ENCODE results near the gene BAHCC1. TPM values are rescaled to one million over a fixed set of nuclear protein-coding genes. Genes with fewer than 3 reads are reported as not detected.
"Not testable (repeated sequence)": the region's sequence is repeated elsewhere in the genome, so short reads cannot be mapped to it uniquely, and the experiment has no call there.

Gene BAHCC1
- total RNA-seq, 1 experiment from 2014 or later: 74.2 TPM

DNA sequence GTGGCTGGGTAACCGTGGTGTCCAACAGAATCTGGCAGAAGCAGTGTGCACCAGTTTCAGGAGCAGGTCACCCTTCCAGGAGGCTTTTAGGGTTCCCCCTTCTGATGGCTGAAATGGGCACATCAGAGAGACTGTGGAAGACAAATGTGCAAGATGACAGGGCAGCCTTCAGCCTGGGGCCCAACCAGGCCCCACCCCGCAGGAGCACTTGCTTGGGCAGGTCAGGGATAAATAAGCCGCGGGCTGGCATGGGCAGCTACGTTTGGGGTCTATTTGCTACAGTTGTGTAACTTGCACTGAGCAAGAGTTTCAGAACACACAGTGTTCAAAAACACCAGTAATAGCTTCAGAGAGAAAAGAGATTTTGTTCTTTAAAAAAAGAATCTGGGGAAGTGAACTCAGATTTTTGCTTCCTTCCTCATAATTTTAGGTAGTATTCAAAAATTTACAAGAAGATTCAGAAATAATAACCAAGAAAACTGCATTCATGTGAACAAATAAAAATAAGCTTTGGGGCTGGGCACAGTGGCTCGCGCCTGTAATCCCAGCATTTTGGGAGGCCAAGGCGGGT is 44.9 kb upstream of the BAHCC1 start:
- peaks cover 6% of the 10 kb centered on the region for H3K4me1 ChIP-seq (ENCODE audit: insufficient read depth, low read length, poor library complexity, severe bottlenecking)
- intact Hi-C loops (cut with micrococcal nuclease; ENCODE audit: unreplicated experiment): no loop called here
- CTCF ChIA-PET: no interaction called here

DNA sequence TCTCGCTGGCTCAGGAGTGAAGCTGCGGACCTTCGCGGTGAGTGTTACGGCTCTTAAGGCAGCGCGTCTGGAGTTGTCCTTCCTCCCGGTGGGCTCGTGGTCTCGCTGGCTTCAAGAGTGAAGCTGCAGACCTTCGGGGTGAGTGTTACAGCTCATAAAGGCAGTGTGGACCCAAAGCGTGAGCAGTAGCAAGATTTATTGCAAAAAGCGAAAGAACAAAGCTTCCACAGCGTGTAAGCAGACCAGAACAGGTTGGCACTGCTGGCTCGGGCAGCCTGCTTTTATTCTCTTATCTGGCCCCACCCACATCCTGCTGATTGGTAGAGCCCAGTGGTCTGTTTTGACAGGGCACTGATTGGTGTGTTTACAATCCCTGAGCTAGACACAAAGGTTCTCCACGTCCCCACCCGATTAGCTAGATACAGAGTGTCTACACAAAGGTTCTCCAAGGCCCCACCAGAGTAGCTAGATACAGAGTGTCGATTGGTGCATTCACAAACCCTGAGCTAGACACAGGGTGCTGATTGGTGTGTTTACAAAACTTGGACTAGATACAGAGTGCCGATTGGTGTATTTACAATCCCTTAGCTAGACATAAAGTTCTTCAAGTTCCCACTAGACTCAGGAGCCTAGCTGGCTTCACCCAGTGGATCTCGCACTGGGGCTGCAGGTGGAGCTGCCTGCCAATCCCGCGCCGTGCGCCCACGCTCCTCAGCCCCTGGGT is 43.8 kb upstream of the BAHCC1 start:
- BruUV-seq (replicated peaks); H3K4me1 ChIP-seq (ENCODE audit: insufficient read depth, low read length, poor library complexity, severe bottlenecking); H3K4me3 ChIP-seq (ENCODE audit: low read depth, low read length, poor library complexity, severe bottlenecking); H3K36me3 ChIP-seq (ENCODE audit: insufficient read depth, low read length, poor library complexity, severe bottlenecking); H3K27me3 ChIP-seq (replicated peaks; ENCODE audit: insufficient read depth, low read depth, low read length, poor library complexity); H3K9me3 ChIP-seq (ENCODE audit: low read depth, low read length, poor library complexity, severe bottlenecking); H3K27ac ChIP-seq (ENCODE audit: low read depth, low read length, poor library complexity, severe bottlenecking); intact Hi-C loops (cut with micrococcal nuclease; ENCODE audit: unreplicated experiment); DNase-seq (ENCODE audit: low spot score); CTCF ChIA-PET: not testable (repeated sequence)
- POLR2A ChIA-PET (ENCODE audit: low non-redundant PET): interaction anchor here (0.6 to 0.7 kb wide), 2 partner anchors 43 to 45 kb away, joined by 4 to 6 read pairs; no protein-coding TSS in a partner anchor

More for the DNA sequence above, 44.9 kb upstream of the BAHCC1 start:
- H3K36me3 ChIP-seq (ENCODE audit: insufficient read depth, low read length, poor library complexity, severe bottlenecking): no peaks in the 10 kb centered on the region
- TF ChIP-seq, protein P1, sequence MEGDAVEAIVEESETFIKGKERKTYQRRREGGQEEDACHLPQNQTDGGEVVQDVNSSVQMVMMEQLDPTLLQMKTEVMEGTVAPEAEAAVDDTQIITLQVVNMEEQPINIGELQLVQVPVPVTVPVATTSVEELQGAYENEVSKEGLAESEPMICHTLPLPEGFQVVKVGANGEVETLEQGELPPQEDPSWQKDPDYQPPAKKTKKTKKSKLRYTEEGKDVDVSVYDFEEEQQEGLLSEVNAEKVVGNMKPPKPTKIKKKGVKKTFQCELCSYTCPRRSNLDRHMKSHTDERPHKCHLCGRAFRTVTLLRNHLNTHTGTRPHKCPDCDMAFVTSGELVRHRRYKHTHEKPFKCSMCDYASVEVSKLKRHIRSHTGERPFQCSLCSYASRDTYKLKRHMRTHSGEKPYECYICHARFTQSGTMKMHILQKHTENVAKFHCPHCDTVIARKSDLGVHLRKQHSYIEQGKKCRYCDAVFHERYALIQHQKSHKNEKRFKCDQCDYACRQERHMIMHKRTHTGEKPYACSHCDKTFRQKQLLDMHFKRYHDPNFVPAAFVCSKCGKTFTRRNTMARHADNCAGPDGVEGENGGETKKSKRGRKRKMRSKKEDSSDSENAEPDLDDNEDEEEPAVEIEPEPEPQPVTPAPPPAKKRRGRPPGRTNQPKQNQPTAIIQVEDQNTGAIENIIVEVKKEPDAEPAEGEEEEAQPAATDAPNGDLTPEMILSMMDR (conservative IDR thresholded peaks at IDR 0.05; ENCODE audit: low read depth, low read length): no peak
- no peak for TF ChIP-seq EZH2 (IDR thresholded peaks at IDR 0.05; ENCODE audit: borderline replicate concordance, low read depth, low read length, poor library complexity, severe bottlenecking)
- POLR2A ChIA-PET (ENCODE audit: low non-redundant PET): no interaction called here
- H3K9me3 ChIP-seq (ENCODE audit: low read depth, low read length, poor library complexity, severe bottlenecking): no peaks in the 10 kb centered on the region
- no peak for DNase-seq (ENCODE audit: low spot score)
- no peaks in the 10 kb centered on the region for H3K27me3 ChIP-seq (replicated peaks; ENCODE audit: insufficient read depth, low read depth, low read length, poor library complexity)
- H3K27ac ChIP-seq (ENCODE audit: low read depth, low read length, poor library complexity, severe bottlenecking): peak overlapping the region; percentile 7
- no TSS peak for BruUV-seq (replicated peaks)
- H3K4me3 ChIP-seq (ENCODE audit: low read depth, low read length, poor library complexity, severe bottlenecking): no peak overlapping the region

DNA sequence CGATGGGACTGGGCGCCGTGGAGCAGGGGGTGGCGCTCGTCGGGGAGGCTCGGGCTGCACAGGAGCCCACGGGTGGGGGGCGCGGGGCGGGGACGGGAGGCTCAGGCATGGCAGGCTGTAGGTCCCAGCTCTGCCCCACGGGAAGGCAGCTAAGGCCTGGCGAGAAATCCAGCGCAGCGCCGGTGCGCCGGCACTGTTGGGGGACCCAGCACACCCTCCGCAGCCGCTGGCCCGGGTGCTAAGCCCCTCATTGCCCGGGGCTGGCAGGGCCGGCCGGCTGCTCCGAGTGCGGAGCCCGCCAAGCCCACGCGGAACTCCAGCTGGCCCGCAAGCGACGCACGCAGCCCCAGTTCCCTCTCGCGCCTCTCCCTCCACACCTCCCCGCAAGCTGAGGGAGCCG is 43.2 kb upstream of the BAHCC1 start:
- CTCF ChIA-PET; H3K27me3 ChIP-seq (replicated peaks; ENCODE audit: insufficient read depth, low read depth, low read length, poor library complexity); H3K9me3 ChIP-seq (ENCODE audit: low read depth, low read length, poor library complexity, severe bottlenecking); H3K27ac ChIP-seq (ENCODE audit: low read depth, low read length, poor library complexity, severe bottlenecking); H3K36me3 ChIP-seq (ENCODE audit: insufficient read depth, low read length, poor library complexity, severe bottlenecking); intact Hi-C loops (cut with micrococcal nuclease; ENCODE audit: unreplicated experiment); H3K4me3 ChIP-seq (ENCODE audit: low read depth, low read length, poor library complexity, severe bottlenecking); DNase-seq (ENCODE audit: low spot score); H3K4me1 ChIP-seq (ENCODE audit: insufficient read depth, low read length, poor library complexity, severe bottlenecking); BruUV-seq (replicated peaks); POLR2A ChIA-PET (ENCODE audit: low non-redundant PET): not testable (repeated sequence)

GRCh38 chr17:81354252-81354953 is 40.9 kb upstream of the BAHCC1 start:
- H3K4me1 ChIP-seq (ENCODE audit: insufficient read depth, low read length, poor library complexity, severe bottlenecking): peaks cover 15% of the 10 kb centered on the region
- no peaks in the 10 kb centered on the region for H3K27me3 ChIP-seq (replicated peaks; ENCODE audit: insufficient read depth, low read depth, low read length, poor library complexity)
- no peak for TF ChIP-seq EZH2 (IDR thresholded peaks at IDR 0.05; ENCODE audit: borderline replicate concordance, low read depth, low read length, poor library complexity, severe bottlenecking)
- TF ChIP-seq, protein P1 (conservative IDR thresholded peaks at IDR 0.05; ENCODE audit: low read depth, low read length): no peak
- H3K36me3 ChIP-seq (ENCODE audit: insufficient read depth, low read length, poor library complexity, severe bottlenecking): no peaks in the 10 kb centered on the region
- ChIA-PET POLR2A (ENCODE audit: low non-redundant PET) (interaction anchor here (0.6 kb wide), 2 partner anchors 9 to 65 kb away, joined by 4 to 5 read pairs; no protein-coding TSS in a partner anchor), CTCF (no interaction called here)
- no peak overlapping the region for H3K4me3 ChIP-seq (ENCODE audit: low read depth, low read length, poor library complexity, severe bottlenecking)
- DNase-seq (ENCODE audit: low spot score): no peak
- BruUV-seq (replicated peaks): no TSS peak
- H3K9me3 ChIP-seq (ENCODE audit: low read depth, low read length, poor library complexity, severe bottlenecking): no peaks in the 10 kb centered on the region
- intact Hi-C loops (cut with micrococcal nuclease; ENCODE audit: unreplicated experiment): no loop called here
- H3K27ac ChIP-seq (ENCODE audit: low read depth, low read length, poor library complexity, severe bottlenecking): no peak overlapping the region
